Mammary epithelial cell (primary cell): ENCODE results near the gene XXYLT1.

ENCODE experiments used
- EZH2 ChIP-seq: IDR thresholded peaks from 2 replicates; pipeline ENCODE4 v1.6.1; 2012; ENCODE audit warnings: low read length, inconsistent platforms, borderline replicate concordance
- TF ChIP-seq, protein P1 (sequence below), 2 donors: IDR thresholded peaks in 1 of 2; conservative IDR thresholded peaks in 1 of 2; 2 replicates each; pipeline ENCODE4 v1.5.1; 2011 to 2012; ENCODE audit warnings: inconsistent platforms in 2 of 2, low read length in 2 of 2, mild to moderate bottlenecking in 2 of 2, control low read depth in 1 of 2, low read depth in 1 of 2; ENCODE audit not compliant: insufficient read depth in 1 of 2; ENCODE audit errors: extremely low read depth in 1 of 2

GRCh38 chr3:195140410-195140809 is 130.5 kb downstream of the XXYLT1 start:
- TF ChIP-seq, protein P1, sequence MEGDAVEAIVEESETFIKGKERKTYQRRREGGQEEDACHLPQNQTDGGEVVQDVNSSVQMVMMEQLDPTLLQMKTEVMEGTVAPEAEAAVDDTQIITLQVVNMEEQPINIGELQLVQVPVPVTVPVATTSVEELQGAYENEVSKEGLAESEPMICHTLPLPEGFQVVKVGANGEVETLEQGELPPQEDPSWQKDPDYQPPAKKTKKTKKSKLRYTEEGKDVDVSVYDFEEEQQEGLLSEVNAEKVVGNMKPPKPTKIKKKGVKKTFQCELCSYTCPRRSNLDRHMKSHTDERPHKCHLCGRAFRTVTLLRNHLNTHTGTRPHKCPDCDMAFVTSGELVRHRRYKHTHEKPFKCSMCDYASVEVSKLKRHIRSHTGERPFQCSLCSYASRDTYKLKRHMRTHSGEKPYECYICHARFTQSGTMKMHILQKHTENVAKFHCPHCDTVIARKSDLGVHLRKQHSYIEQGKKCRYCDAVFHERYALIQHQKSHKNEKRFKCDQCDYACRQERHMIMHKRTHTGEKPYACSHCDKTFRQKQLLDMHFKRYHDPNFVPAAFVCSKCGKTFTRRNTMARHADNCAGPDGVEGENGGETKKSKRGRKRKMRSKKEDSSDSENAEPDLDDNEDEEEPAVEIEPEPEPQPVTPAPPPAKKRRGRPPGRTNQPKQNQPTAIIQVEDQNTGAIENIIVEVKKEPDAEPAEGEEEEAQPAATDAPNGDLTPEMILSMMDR (conservative IDR thresholded peaks at IDR 0.05 in 1 of 2, IDR thresholded peaks at IDR 0.05 in 1 of 2; ENCODE audit: extremely low read depth in 1 of 2, insufficient read depth in 1 of 2, low read depth in 1 of 2, low read length in 2 of 2) = no peak
- TF ChIP-seq EZH2 = no peak
